Spleen (tissue), 11 donors: ENCODE data around the gene GCC2. TPM values are rescaled to one million over a fixed set of nuclear protein-coding genes. Genes with fewer than 3 reads are reported as not detected.
A peak's percentile ranks its signal among the peaks of the same experiment; 100 is the strongest.
"Not testable (repeated sequence)": the region's sequence is repeated elsewhere in the genome, so short reads cannot be mapped to it uniquely, and the experiment has no call there.

Experiments used
- DNase-seq: peaks from one replicate; pipeline ENCODE4 v3.0.0-alpha.2; 2020
- H3K27ac ChIP-seq, 8 donors: fragments of 200-600 bp; sonication (generic) in 7 of 8; 1 replicate in 4 of 8; 2 replicates in 4 of 8; pipeline versions ENCODE4 v1.5.0 to v1.8.0; 2016 to 2021; ENCODE audit warnings: inconsistent platforms in 4 of 8, mild to moderate bottlenecking in 4 of 8, moderate library complexity in 1 of 8
- H3K27me3 ChIP-seq, 7 donors: fragments of 200-600 bp; sonication (generic) in 6 of 7; replicated peaks in 1 of 7; 1 replicate in 4 of 7; 2 replicates in 3 of 7; pipeline versions ENCODE4 v1.5.0 to v1.8.0; 2016 to 2021; ENCODE audit warnings: inconsistent platforms in 3 of 7, mild to moderate bottlenecking in 1 of 7
- H3K36me3 ChIP-seq, 6 donors: fragments of 200-600 bp; sonication (generic) in 5 of 6; 1 replicate in 4 of 6; 2 replicates in 2 of 6; pipeline versions ENCODE4 v1.5.0 to v1.8.0; 2016 to 2021; ENCODE audit warnings: inconsistent platforms in 2 of 6
- H3K4me1 ChIP-seq, 6 donors: fragments of 200-600 bp; sonication (generic) in 5 of 6; 1 replicate in 3 of 6; 2 replicates in 3 of 6; pipeline versions ENCODE4 v1.5.0 to v1.8.0; 2016 to 2021; ENCODE audit warnings: inconsistent platforms in 3 of 6
- H3K4me3 ChIP-seq, 8 donors: fragments of 200-600 bp; sonication (generic) in 7 of 8; 1 replicate in 4 of 8; 2 replicates in 4 of 8; pipeline versions ENCODE4 v1.5.0 to v1.8.0; 2016 to 2021; ENCODE audit warnings: inconsistent platforms in 4 of 8, mild to moderate bottlenecking in 4 of 8, moderate library complexity in 2 of 8
- H3K9me3 ChIP-seq, 8 donors: fragments of 200-600 bp; sonication (generic) in 7 of 8; 1 replicate in 4 of 8; 2 replicates in 4 of 8; pipeline versions ENCODE4 v1.5.0 to v1.8.0; 2016 to 2021; ENCODE audit warnings: inconsistent platforms in 4 of 8
- CTCF ChIP-seq, 11 experiments: fragments of 200-600 bp in 7 of 11; fragments of 450-650 bp in 4 of 11; sonication (generic) in 4 of 11; IDR thresholded peaks in 8 of 11; conservative IDR thresholded peaks in 3 of 11; 1 replicate in 7 of 11; 2 replicates in 4 of 11; pipeline versions ENCODE4 v1.4.0 to v1.8.0; 2016 to 2021; ENCODE audit warnings: antibody characterized with exemption in 11 of 11, inconsistent platforms in 4 of 11, mild to moderate bottlenecking in 1 of 11
- POLR2A ChIP-seq, 3 donors: fragments of 450-650 bp; IDR thresholded peaks; one replicate each; pipeline ENCODE4 v1.5.1; 2017; ENCODE audit warnings: antibody characterized with exemption in 3 of 3, mild to moderate bottlenecking in 1 of 3
- POLR2AphosphoS5 ChIP-seq, 3 donors: sonication (generic); formaldehyde crosslinking; IDR thresholded peaks; one replicate each; pipeline ENCODE4 v1.5.1; 2017; ENCODE audit warnings: antibody characterized with exemption in 3 of 3
- WGBS, 5 donors: extraction: QIAGEN DNeasy Blood & Tissue Kit in 3 of 5; methylation state at CpG; one replicate each; pipeline versions ENCODE4 v1.1.5 to v1.1.7; 2013 to 2018; 5-methylcytosine and 5-hydroxymethylcytosine counted together
- intact Hi-C: fragments of 100-400 bp; cut with DNase I; formaldehyde crosslinking; loops from one replicate; pipeline ENCODE4 v1.15.0; 2023; ENCODE audit warnings: low total_unique reads
- polyA plus RNA-seq, 3 donors: library from polyadenylated mRNA; stranded (reverse); fragments of 200-250 nt; gene quantifications; one replicate each; pipeline ENCODE4 v1.2.1, GENCODE V29; 2013
- small RNA-seq, 4 donors: library from RNA; depleted of rRNA; stranded (forward); fragments of <200 nt; gene quantifications; one replicate each; pipeline ENCODE3, GENCODE V24; 2016
- total RNA-seq, 7 donors: library from RNA; depleted of rRNA in 3 of 7; stranded (reverse); fragments of >200 nt in 3 of 7; fragmentation: NEBNext Ultra II Directional in 4 of 7; extraction: Animal tissue kit (Norgen Biotek cat#: 25700) in 4 of 7; gene quantifications; one replicate each; pipeline versions ENCODE4 v1.1.0 to v1.2.1, GENCODE V29; 2016 to 2021
- donor health status: healthy with polysubstance abuse.
- donor health status: DM: no; HTN: no; CAD: no; lungs with moderate emphysema.
- donor health status: DM: no; HTN: no; CAD: no.
- donor health status: Bipolar disorder and iron deficiency.
- donor health status: healthy.
- donor health status: DM: no; HTN: no; CAD: no.
- donor health status: DM: yes; HTN: yes; CAD: no.

GCC2 gene
- total and polyA plus RNA-seq, 10 donors, result 10.1 to 82.6 (median 59.9) TPM

- DNase-seq, result no peak
- intact Hi-C loops, result no loop called here
These were observed 104.4 kb downstream of the GCC2 start for GRCh38 chr2:108553209-108553919.

GRCh38 chr2:108554528-108554927 lies 105.5 kb downstream of the GCC2 start:
- WGBS, 5 donors, result 90 to 97% (median 93%) methylated on average over 5 of the region's 5 CpGs
- Histone ChIP-seq H3K36me3 (no peaks in the 10 kb centered on the region), H3K27me3 (no peaks in the 10 kb centered on the region), H3K27ac (peak overlapping the region in 5 of 8 donors; percentile 28 to 52 (median 42)), H3K4me3 (no peak overlapping the region), H3K9me3 (no peaks in the 10 kb centered on the region), H3K4me1 (peaks cover 0 to 27% (median 0%) of the 10 kb centered on the region in 6 donors)
- DNase-seq, result no peak
- intact Hi-C loops, result no loop called here
- TF ChIP-seq POLR2AphosphoS5 (IDR thresholded peaks at IDR 0.05), result no peak
- TF ChIP-seq POLR2A (IDR thresholded peaks at IDR 0.05), result no peak
- no peak for TF ChIP-seq CTCF (IDR thresholded peaks at IDR 0.05 in 8 of 11, conservative IDR thresholded peaks at IDR 0.05 in 3 of 11)

More at GRCh38 chr2:108553209-108553919, 104.4 kb downstream of the GCC2 start:
- TF ChIP-seq POLR2A (IDR thresholded peaks at IDR 0.05) (no peak), CTCF (IDR thresholded peaks at IDR 0.05 in 8 of 11, conservative IDR thresholded peaks at IDR 0.05 in 3 of 11) (no peak), POLR2AphosphoS5 (IDR thresholded peaks at IDR 0.05) (no peak)
- H3K27me3 ChIP-seq, result no peaks in the 10 kb centered on the region
- H3K4me3 ChIP-seq, result no peak overlapping the region
- H3K4me1 ChIP-seq, result peaks cover 0 to 28% (median 0%) of the 10 kb centered on the region in 6 donors
- H3K36me3 ChIP-seq, result no peaks in the 10 kb centered on the region
- WGBS, 5 donors, result 76 to 86% (median 83%) methylated on average over 7 of the region's 7 CpGs
- peak overlapping the region in 5 of 8 donors; percentile 28 to 52 (median 42) for H3K27ac ChIP-seq
- no peaks in the 10 kb centered on the region for H3K9me3 ChIP-seq

- TF ChIP-seq CTCF (IDR thresholded peaks at IDR 0.05 in 8 of 11, conservative IDR thresholded peaks at IDR 0.05 in 3 of 11) (no peak), POLR2A (IDR thresholded peaks at IDR 0.05) (no peak), POLR2AphosphoS5 (IDR thresholded peaks at IDR 0.05) (no peak)
- H3K4me1 ChIP-seq, result peaks cover 0 to 27% (median 0%) of the 10 kb centered on the region in 6 donors
- no peaks in the 10 kb centered on the region for H3K36me3 ChIP-seq
- no peak overlapping the region for H3K4me3 ChIP-seq
- no peak for DNase-seq
- no peaks in the 10 kb centered on the region for H3K9me3 ChIP-seq
- H3K27ac ChIP-seq, result peak overlapping the region in 1 of 8 donors; percentile 2
- intact Hi-C loops, result no loop called here
- 90 to 97% (median 92%) methylated on average over 2 of the region's 2 CpGs for WGBS, 5 donors
- H3K27me3 ChIP-seq, result no peaks in the 10 kb centered on the region
These were observed 106.6 kb downstream of the GCC2 start for GRCh38 chr2:108555572-108555971.

GRCh38 chr2:108556581-108556980 lies 107.6 kb downstream of the GCC2 start:
- intact Hi-C loops, H3K27ac ChIP-seq, H3K4me3 ChIP-seq, H3K36me3 ChIP-seq, H3K27me3 ChIP-seq, DNase-seq, H3K9me3 ChIP-seq: not testable (repeated sequence)
- WGBS, 5 donors, result 76 to 89% (median 87%) methylated on average over 2 of the region's 2 CpGs
- H3K4me1 ChIP-seq, result peaks cover 0 to 27% (median 0%) of the 10 kb centered on the region in 6 donors

Small RNA genes within 50 kb of the gene (small RNA-seq; reads per million reads assigned to genes)
- gene SMIM12P1, result 0 reads per million in 4 donors

Other genes starting within 250 kb of the GCC2 start
- gene SULT1C3, start 209.2 kb upstream of the GCC2 start, total RNA-seq, result not detected
- gene SULT1C3, start 209.2 kb upstream of the GCC2 start, polyA plus RNA-seq, result not detected
- gene SULT1C2, start 160.3 kb upstream of the GCC2 start, total RNA-seq, result 1 to 10 TPM in 3 of 7 donors, under 1 TPM in 3, not detected in 1; 0.34 to 2.7 (median 0.91) TPM
- 1 to 10 TPM in 1 of 3 donors, under 1 TPM in 2; 0.17 to 1.4 (median 0.83) TPM for gene SULT1C2, start 160.3 kb upstream of the GCC2 start, polyA plus RNA-seq
- gene SULT1C4, start 71.3 kb upstream of the GCC2 start, total RNA-seq, result 1 to 10 TPM in 2 of 7 donors, under 1 TPM in 5; 0.51 to 4.5 (median 0.69) TPM
- under 1 TPM; 0.09 to 0.30 (median 0.26) TPM for gene SULT1C4, start 71.3 kb upstream of the GCC2 start, polyA plus RNA-seq
- 100 to 1,000 TPM in 1 of 7 donors, 10 to 100 TPM in 6; 60.2 to 104 (median 62.3) TPM for gene LIMS1, start 85.3 kb downstream of the GCC2 start, total RNA-seq
- gene LIMS1, start 85.3 kb downstream of the GCC2 start, polyA plus RNA-seq, result 10 to 100 TPM in 2 of 3 donors, 1 to 10 TPM in 1; 8.9 to 17.2 (median 15.2) TPM